HL-60 (cell line): ENCODE measurements around the gene CYSRT1.

Experiments
- DNase-seq, 2 experiments: peaks; one replicate each; pipeline ENCODE4 v3.0.0-alpha.2; 2010 to 2020; ENCODE audit warnings: low read depth in 1 of 2, low spot score in 1 of 2
- H3K27ac ChIP-seq: fragments of 250-450 bp; sonication (Bioruptor Pico); replicated peaks from 2 replicates; pipeline ENCODE4 v1.5.1; 2020; ENCODE audit warnings: mild to moderate bottlenecking, moderate library complexity
- H3K27me3 ChIP-seq: fragments of 250-450 bp; sonication (Bioruptor Pico); 2 replicates; pipeline ENCODE4 v1.5.1; 2021; ENCODE audit warnings: mild to moderate bottlenecking, moderate library complexity; ENCODE audit not compliant: insufficient read depth, poor library complexity, severe bottlenecking
- H3K4me3 ChIP-seq: replicated peaks from 2 replicates; pipeline ENCODE4 v1.5.1; 2011; ENCODE audit warnings: mild to moderate bottlenecking, control low read depth, low read length; ENCODE audit not compliant: insufficient read depth
- CTCF ChIP-seq: IDR thresholded peaks from one replicate; pipeline ENCODE4 v1.5.1; 2011; ENCODE audit warnings: low read length, control low read depth, inconsistent platforms; ENCODE audit not compliant: insufficient read depth
- GABPA ChIP-seq: IDR thresholded peaks from 2 replicates; pipeline ENCODE4 v1.6.1; 2012; ENCODE audit warnings: low read depth
- POLR2AphosphoS5 ChIP-seq: IDR thresholded peaks from 2 replicates; pipeline ENCODE4 v1.6.1; 2012; ENCODE audit warnings: low read depth
- REST ChIP-seq: IDR thresholded peaks from 2 replicates; pipeline ENCODE4 v1.6.1; 2012; ENCODE audit warnings: low read depth; ENCODE audit not compliant: insufficient replicate concordance
- SPI1 ChIP-seq: IDR thresholded peaks from 2 replicates; pipeline ENCODE4 v1.6.1; 2012; ENCODE audit warnings: low read depth, mild to moderate bottlenecking, borderline replicate concordance

Gene CYSRT1

GRCh38 chr9:137184881-137185660 is 39.9 kb upstream of the CYSRT1 start:
- no peak for TF ChIP-seq SPI1
- no peak for TF ChIP-seq REST
- no peak for TF ChIP-seq GABPA
- TF ChIP-seq CTCF: no peak
- TF ChIP-seq POLR2AphosphoS5: no peak
- DNase-seq: no peak
- Histone ChIP-seq H3K27ac (no peak overlapping the region), H3K4me3 (no peak overlapping the region), H3K27me3 (no peaks in the 10 kb centered on the region)

- no peaks in the 10 kb centered on the region for H3K27me3 ChIP-seq
- DNase-seq: no peak
- no peak for TF ChIP-seq SPI1
- TF ChIP-seq POLR2AphosphoS5: no peak
- no peak for TF ChIP-seq GABPA
- TF ChIP-seq REST: no peak
- no peak for TF ChIP-seq CTCF
- H3K4me3 ChIP-seq: no peak overlapping the region
- H3K27ac ChIP-seq: no peak overlapping the region
These were observed 39.1 kb upstream of the CYSRT1 start for GRCh38 chr9:137185921-137186320.

- no peak for TF ChIP-seq GABPA
- no peak for TF ChIP-seq SPI1
- no peak for TF ChIP-seq CTCF
- no peak for TF ChIP-seq POLR2AphosphoS5
- no peak for TF ChIP-seq REST
- DNase-seq: no peak
These were observed 38.6 kb upstream of the CYSRT1 start for GRCh38 chr9:137186385-137186784.

More at GRCh38 chr9:137186385-137186784, 38.6 kb upstream of the CYSRT1 start:
- H3K27me3 ChIP-seq: no peaks in the 10 kb centered on the region
- no peak overlapping the region for H3K4me3 ChIP-seq
- no peak overlapping the region for H3K27ac ChIP-seq
